ENCODE measurements around the gene SPOCK1. TPM values are rescaled to one million over a fixed set of nuclear protein-coding genes. Genes with fewer than 3 reads are reported as not detected.

The SPOCK1 gene
- total and polyA plus RNA-seq, 7 experiments from 2014 or later: 2.8 TPM; not detected in 6

GRCh38 chr5:137223324-137224295, 275.5 kb downstream of the SPOCK1 start:
- H3K4me3 Mint-ChIP-seq: no peak overlapping the region
- no peaks in the 10 kb centered on the region for H3K4me1 Mint-ChIP-seq
- H3K36me3 Mint-ChIP-seq: no peaks in the 10 kb centered on the region
- Histone ChIP-seq H3K27me3 (ENCODE audit: control insufficient read depth in 2 of 2, insufficient read depth in 2 of 2, low read length in 2 of 2) (no peaks in the 10 kb centered on the region), H3K4me3 (ENCODE audit: low read length) (no peak overlapping the region), H3K27ac (ENCODE audit: low read depth, low read length) (no peak overlapping the region), H3K4me1 (ENCODE audit: control insufficient read depth in 2 of 2, insufficient read depth in 2 of 2, low read length in 2 of 2) (no peaks in the 10 kb centered on the region), H3K36me3 (ENCODE audit: control insufficient read depth in 2 of 3, insufficient read depth in 3 of 3, low read length in 3 of 3) (no peaks in the 10 kb centered on the region), H3K9me3 (ENCODE audit: control insufficient read depth in 2 of 3, low read length in 3 of 3) (no peaks in the 10 kb centered on the region)
- peaks cover 0 to 16% (median 9%) of the 10 kb centered on the region in 5 donors for H3K27me3 Mint-ChIP-seq
- H3K9me3 Mint-ChIP-seq: peaks cover 0 to 4% (median 0%) of the 10 kb centered on the region in 11 donors
- ATAC-seq: no peak
- ChIA-PET POLR2A (no interaction called here), CTCF (no interaction called here)
- intact Hi-C loops (cut with micrococcal nuclease): no loop called here
- H3K27ac Mint-ChIP-seq: no peak overlapping the region
- DNase-seq: no peak

GRCh38 chr5:137221943-137222342, 277.2 kb downstream of the SPOCK1 start:
- ATAC-seq: no peak
- no peaks in the 10 kb centered on the region for H3K4me1 Mint-ChIP-seq

GRCh38 chr5:137220523-137220927, 278.6 kb downstream of the SPOCK1 start:
- ATAC-seq (peak; percentile 63), DNase-seq (no peak)
- H3K4me3 Mint-ChIP-seq: no peak overlapping the region
- ChIA-PET CTCF (no interaction called here), POLR2A (no interaction called here)
- H3K27ac Mint-ChIP-seq: no peak overlapping the region
- no peaks in the 10 kb centered on the region for H3K27me3 ChIP-seq (ENCODE audit: control insufficient read depth in 2 of 2, insufficient read depth in 2 of 2, low read length in 2 of 2)
- intact Hi-C loops (cut with micrococcal nuclease): no loop called here
- no peak overlapping the region for H3K27ac ChIP-seq (ENCODE audit: low read depth, low read length)
- no peak overlapping the region for H3K4me3 ChIP-seq (ENCODE audit: low read length)
- H3K27me3 Mint-ChIP-seq: peaks cover 0 to 17% (median 14%) of the 10 kb centered on the region in 5 donors
- H3K9me3 ChIP-seq (ENCODE audit: control insufficient read depth in 2 of 3, low read length in 3 of 3): no peaks in the 10 kb centered on the region
- no peaks in the 10 kb centered on the region for H3K36me3 ChIP-seq (ENCODE audit: control insufficient read depth in 2 of 3, insufficient read depth in 3 of 3, low read length in 3 of 3)
- H3K9me3 Mint-ChIP-seq: no peaks in the 10 kb centered on the region
- H3K36me3 Mint-ChIP-seq: no peaks in the 10 kb centered on the region
- no peaks in the 10 kb centered on the region for H3K4me1 Mint-ChIP-seq
- H3K4me1 ChIP-seq (ENCODE audit: control insufficient read depth in 2 of 2, insufficient read depth in 2 of 2, low read length in 2 of 2): no peaks in the 10 kb centered on the region

More at GRCh38 chr5:137221943-137222342, 277.2 kb downstream of the SPOCK1 start:
- H3K27me3 ChIP-seq (ENCODE audit: control insufficient read depth in 2 of 2, insufficient read depth in 2 of 2, low read length in 2 of 2): no peaks in the 10 kb centered on the region
- no peak overlapping the region for H3K4me3 ChIP-seq (ENCODE audit: low read length)
- H3K36me3 Mint-ChIP-seq: no peaks in the 10 kb centered on the region
- H3K27ac ChIP-seq (ENCODE audit: low read depth, low read length): no peak overlapping the region
- no peak for DNase-seq
- H3K9me3 ChIP-seq (ENCODE audit: control insufficient read depth in 2 of 3, low read length in 3 of 3): no peaks in the 10 kb centered on the region
- intact Hi-C loops (cut with micrococcal nuclease): no loop called here
- no peaks in the 10 kb centered on the region for H3K4me1 ChIP-seq (ENCODE audit: control insufficient read depth in 2 of 2, insufficient read depth in 2 of 2, low read length in 2 of 2)
- ChIA-PET CTCF (no interaction called here), POLR2A (no interaction called here)
- no peak overlapping the region for H3K27ac Mint-ChIP-seq
- H3K9me3 Mint-ChIP-seq: no peaks in the 10 kb centered on the region
- peaks cover 0 to 16% (median 9%) of the 10 kb centered on the region in 5 donors for H3K27me3 Mint-ChIP-seq
- H3K36me3 ChIP-seq (ENCODE audit: control insufficient read depth in 2 of 3, insufficient read depth in 3 of 3, low read length in 3 of 3): no peaks in the 10 kb centered on the region
- no peak overlapping the region for H3K4me3 Mint-ChIP-seq

GRCh38 chr5:137218896-137219295, 280.2 kb downstream of the SPOCK1 start:
- H3K9me3 ChIP-seq (ENCODE audit: control insufficient read depth in 2 of 3, low read length in 3 of 3): no peaks in the 10 kb centered on the region
- H3K27ac Mint-ChIP-seq: no peak overlapping the region
- intact Hi-C loops (cut with micrococcal nuclease): no loop called here
- no peak overlapping the region for H3K4me3 ChIP-seq (ENCODE audit: low read length)
- no peaks in the 10 kb centered on the region for H3K4me1 ChIP-seq (ENCODE audit: control insufficient read depth in 2 of 2, insufficient read depth in 2 of 2, low read length in 2 of 2)
- no peaks in the 10 kb centered on the region for H3K4me1 Mint-ChIP-seq
- H3K4me3 Mint-ChIP-seq: no peak overlapping the region
- CTCF ChIA-PET: no interaction called here
- no peaks in the 10 kb centered on the region for H3K36me3 ChIP-seq (ENCODE audit: control insufficient read depth in 2 of 3, insufficient read depth in 3 of 3, low read length in 3 of 3)
- POLR2A ChIA-PET: no interaction called here
- no peak overlapping the region for H3K27ac ChIP-seq (ENCODE audit: low read depth, low read length)
- peaks cover 0 to 17% (median 14%) of the 10 kb centered on the region in 5 donors for H3K27me3 Mint-ChIP-seq
- no peaks in the 10 kb centered on the region for H3K36me3 Mint-ChIP-seq
- ATAC-seq (no peak), DNase-seq (no peak)
- H3K9me3 Mint-ChIP-seq: no peaks in the 10 kb centered on the region
- no peaks in the 10 kb centered on the region for H3K27me3 ChIP-seq (ENCODE audit: control insufficient read depth in 2 of 2, insufficient read depth in 2 of 2, low read length in 2 of 2)

- DNase-seq: no peak
- ATAC-seq: no peak
- H3K4me3 ChIP-seq (ENCODE audit: low read length): no peak overlapping the region
- no peaks in the 10 kb centered on the region for H3K4me1 ChIP-seq (ENCODE audit: control insufficient read depth in 2 of 2, insufficient read depth in 2 of 2, low read length in 2 of 2)
- no peaks in the 10 kb centered on the region for H3K36me3 ChIP-seq (ENCODE audit: control insufficient read depth in 2 of 3, insufficient read depth in 3 of 3, low read length in 3 of 3)
- ChIA-PET CTCF (no interaction called here), POLR2A (no interaction called here)
- H3K9me3 ChIP-seq (ENCODE audit: control insufficient read depth in 2 of 3, low read length in 3 of 3): no peaks in the 10 kb centered on the region
- no peak overlapping the region for H3K27ac ChIP-seq (ENCODE audit: low read depth, low read length)
- H3K4me1 Mint-ChIP-seq: no peaks in the 10 kb centered on the region
- H3K36me3 Mint-ChIP-seq: no peaks in the 10 kb centered on the region
- no peaks in the 10 kb centered on the region for H3K27me3 ChIP-seq (ENCODE audit: control insufficient read depth in 2 of 2, insufficient read depth in 2 of 2, low read length in 2 of 2)
- no peak overlapping the region for H3K4me3 Mint-ChIP-seq
- intact Hi-C loops (cut with micrococcal nuclease): no loop called here
- H3K9me3 Mint-ChIP-seq: no peaks in the 10 kb centered on the region
- peaks cover 0 to 17% (median 14%) of the 10 kb centered on the region in 5 donors for H3K27me3 Mint-ChIP-seq
- no peak overlapping the region for H3K27ac Mint-ChIP-seq
Observed at GRCh38 chr5:137218471-137218870, 280.7 kb downstream of the SPOCK1 start.

GRCh38 chr5:137217599-137218200, 281.4 kb downstream of the SPOCK1 start:
- ChIA-PET CTCF (no interaction called here), POLR2A (no interaction called here)
- intact Hi-C loops (cut with micrococcal nuclease): no loop called here
- H3K4me3 Mint-ChIP-seq: no peak overlapping the region
- Histone ChIP-seq H3K4me3 (ENCODE audit: low read length) (no peak overlapping the region), H3K36me3 (ENCODE audit: control insufficient read depth in 2 of 3, insufficient read depth in 3 of 3, low read length in 3 of 3) (no peaks in the 10 kb centered on the region), H3K27ac (ENCODE audit: low read depth, low read length) (no peak overlapping the region), H3K4me1 (ENCODE audit: control insufficient read depth in 2 of 2, insufficient read depth in 2 of 2, low read length in 2 of 2) (no peaks in the 10 kb centered on the region), H3K27me3 (ENCODE audit: control insufficient read depth in 2 of 2, insufficient read depth in 2 of 2, low read length in 2 of 2) (no peaks in the 10 kb centered on the region), H3K9me3 (ENCODE audit: control insufficient read depth in 2 of 3, low read length in 3 of 3) (no peaks in the 10 kb centered on the region)
- no peaks in the 10 kb centered on the region for H3K36me3 Mint-ChIP-seq
- H3K27ac Mint-ChIP-seq: no peak overlapping the region
- H3K9me3 Mint-ChIP-seq: peaks cover 0 to 5% (median 0%) of the 10 kb centered on the region in 11 donors
- H3K4me1 Mint-ChIP-seq: no peaks in the 10 kb centered on the region
- DNase-seq: no peak
- no peak for ATAC-seq
- peaks cover 0 to 20% (median 14%) of the 10 kb centered on the region in 5 donors for H3K27me3 Mint-ChIP-seq

All from naive thymus-derived CD4-positive, alpha-beta T cell (primary cell).